ENCODE measurements around the gene CCDC190.

DNA sequence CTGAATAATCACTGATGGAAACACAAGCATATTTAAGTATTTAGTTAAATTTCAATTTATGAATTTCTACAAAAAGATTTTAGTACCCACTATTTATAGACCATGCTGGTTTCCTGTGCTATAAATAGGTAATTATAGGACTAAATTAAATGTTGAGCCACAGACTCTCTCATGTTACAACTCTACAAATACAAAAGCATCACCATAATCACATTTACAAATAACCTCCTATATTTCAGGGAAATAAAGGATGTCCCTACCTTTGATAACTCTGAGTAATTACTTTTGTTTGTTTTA, 32.6 kb upstream of the CCDC190 start:
- TF ChIP-seq, protein P1, sequence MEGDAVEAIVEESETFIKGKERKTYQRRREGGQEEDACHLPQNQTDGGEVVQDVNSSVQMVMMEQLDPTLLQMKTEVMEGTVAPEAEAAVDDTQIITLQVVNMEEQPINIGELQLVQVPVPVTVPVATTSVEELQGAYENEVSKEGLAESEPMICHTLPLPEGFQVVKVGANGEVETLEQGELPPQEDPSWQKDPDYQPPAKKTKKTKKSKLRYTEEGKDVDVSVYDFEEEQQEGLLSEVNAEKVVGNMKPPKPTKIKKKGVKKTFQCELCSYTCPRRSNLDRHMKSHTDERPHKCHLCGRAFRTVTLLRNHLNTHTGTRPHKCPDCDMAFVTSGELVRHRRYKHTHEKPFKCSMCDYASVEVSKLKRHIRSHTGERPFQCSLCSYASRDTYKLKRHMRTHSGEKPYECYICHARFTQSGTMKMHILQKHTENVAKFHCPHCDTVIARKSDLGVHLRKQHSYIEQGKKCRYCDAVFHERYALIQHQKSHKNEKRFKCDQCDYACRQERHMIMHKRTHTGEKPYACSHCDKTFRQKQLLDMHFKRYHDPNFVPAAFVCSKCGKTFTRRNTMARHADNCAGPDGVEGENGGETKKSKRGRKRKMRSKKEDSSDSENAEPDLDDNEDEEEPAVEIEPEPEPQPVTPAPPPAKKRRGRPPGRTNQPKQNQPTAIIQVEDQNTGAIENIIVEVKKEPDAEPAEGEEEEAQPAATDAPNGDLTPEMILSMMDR (IDR thresholded peaks at IDR 0.05), result no peak
- no peak for TF ChIP-seq POLR2A (IDR thresholded peaks at IDR 0.05)

Data from adrenal gland (tissue), 5 donors.